Calu3 (cell line): Measurements from ENCODE around the gene SPTB. TPM values are rescaled to one million over a fixed set of nuclear protein-coding genes. Genes with fewer than 3 reads are reported as not detected.

Experiments
- BruUV-seq: library from RNA; stranded (reverse); fragments of 400-500 nt; replicated peaks from 2 replicates; lab custom pipeline; 2021; lab: Mats Ljungman, UMichigan
- CTCF ChIA-PET: fragments of 300-600 bp; sonication (Branson Sonifier 250); formaldehyde crosslinking; loops from one replicate; lab custom pipeline; 2022; ENCODE audit warnings: antibody characterized with exemption; lab: Charles Lee
- DNase-seq: peaks from one replicate; pipeline ENCODE4 v3.0.0; 2022
- H3K27ac Mint-ChIP-seq: one replicate; pipeline ENCODE4 v1.8.0; 2022; ENCODE audit warnings: mixed read lengths; ENCODE audit not compliant: unreplicated experiment
- H3K27me3 Mint-ChIP-seq: one replicate; pipeline ENCODE4 v1.8.0; 2022; ENCODE audit warnings: mixed read lengths; ENCODE audit not compliant: unreplicated experiment
- H3K36me3 Mint-ChIP-seq: one replicate; pipeline ENCODE4 v1.8.0; 2022; ENCODE audit warnings: mild to moderate bottlenecking, moderate library complexity, mixed read lengths; ENCODE audit not compliant: insufficient read depth, unreplicated experiment
- H3K4me1 Mint-ChIP-seq: one replicate; pipeline ENCODE4 v1.8.0; 2022; ENCODE audit warnings: mild to moderate bottlenecking, low read depth, mixed read lengths; ENCODE audit not compliant: unreplicated experiment
- H3K4me3 Mint-ChIP-seq: one replicate; pipeline ENCODE4 v1.8.0; 2022; ENCODE audit warnings: mild to moderate bottlenecking, low read depth, moderate library complexity, mixed read lengths; ENCODE audit not compliant: unreplicated experiment
- H3K9me3 Mint-ChIP-seq: one replicate; pipeline ENCODE4 v1.8.0; 2022; ENCODE audit warnings: low read depth, mixed read lengths; ENCODE audit not compliant: unreplicated experiment
- intact Hi-C: fragments of 100-400 bp; cut with micrococcal nuclease; formaldehyde crosslinking; loops from one replicate; pipeline ENCODE4 v1.10.0; 2022; ENCODE audit not compliant: unreplicated experiment
- total RNA-seq: library from RNA; stranded (reverse); gene quantifications from 2 replicates; pipeline ENCODE4 v1.2.3, GENCODE V29; 2022
- TF ChIP-seq, protein P1 (sequence below): fragments of 200-600 bp; IDR thresholded peaks from one replicate; pipeline ENCODE4 v1.8.0; 2022; ENCODE audit warnings: antibody characterized with exemption; ENCODE audit not compliant: unreplicated experiment

The SPTB gene
- total RNA-seq, 1 experiment from 2014 or later: not detected

DNA sequence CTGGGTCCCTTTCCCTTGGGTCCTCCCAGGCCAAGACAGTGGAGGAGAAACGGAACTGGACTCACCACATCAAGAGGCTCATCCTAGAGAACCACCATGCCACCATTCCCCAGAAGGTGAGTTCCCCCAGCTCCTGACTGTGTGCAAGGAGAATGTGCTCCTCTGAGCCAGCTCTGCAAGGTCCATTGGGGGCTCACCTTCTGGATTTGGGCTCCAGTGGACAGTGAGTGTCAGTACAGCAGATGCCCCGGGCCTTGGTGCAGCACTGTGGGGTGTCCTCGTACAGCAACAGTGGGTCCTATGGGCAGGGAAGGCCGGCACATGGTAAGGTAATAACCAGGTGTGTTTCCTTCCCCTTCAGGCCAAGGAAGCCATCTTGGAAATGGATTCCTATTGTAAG is 147.6 kb downstream of the SPTB start:
- H3K4me1 Mint-ChIP-seq: peaks cover 9% of the 10 kb centered on the region
- intact Hi-C loops: no loop called here
- H3K9me3 Mint-ChIP-seq: no peaks in the 10 kb centered on the region
- H3K36me3 Mint-ChIP-seq: peaks cover 23% of the 10 kb centered on the region
- H3K27ac Mint-ChIP-seq: no peak overlapping the region
- H3K27me3 Mint-ChIP-seq: no peaks in the 10 kb centered on the region
- TF ChIP-seq, protein P1, sequence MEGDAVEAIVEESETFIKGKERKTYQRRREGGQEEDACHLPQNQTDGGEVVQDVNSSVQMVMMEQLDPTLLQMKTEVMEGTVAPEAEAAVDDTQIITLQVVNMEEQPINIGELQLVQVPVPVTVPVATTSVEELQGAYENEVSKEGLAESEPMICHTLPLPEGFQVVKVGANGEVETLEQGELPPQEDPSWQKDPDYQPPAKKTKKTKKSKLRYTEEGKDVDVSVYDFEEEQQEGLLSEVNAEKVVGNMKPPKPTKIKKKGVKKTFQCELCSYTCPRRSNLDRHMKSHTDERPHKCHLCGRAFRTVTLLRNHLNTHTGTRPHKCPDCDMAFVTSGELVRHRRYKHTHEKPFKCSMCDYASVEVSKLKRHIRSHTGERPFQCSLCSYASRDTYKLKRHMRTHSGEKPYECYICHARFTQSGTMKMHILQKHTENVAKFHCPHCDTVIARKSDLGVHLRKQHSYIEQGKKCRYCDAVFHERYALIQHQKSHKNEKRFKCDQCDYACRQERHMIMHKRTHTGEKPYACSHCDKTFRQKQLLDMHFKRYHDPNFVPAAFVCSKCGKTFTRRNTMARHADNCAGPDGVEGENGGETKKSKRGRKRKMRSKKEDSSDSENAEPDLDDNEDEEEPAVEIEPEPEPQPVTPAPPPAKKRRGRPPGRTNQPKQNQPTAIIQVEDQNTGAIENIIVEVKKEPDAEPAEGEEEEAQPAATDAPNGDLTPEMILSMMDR: no peak
- BruUV-seq: no TSS peak
- H3K4me3 Mint-ChIP-seq: no peak overlapping the region
- no peak for DNase-seq
- CTCF ChIA-PET: no interaction called here

DNA sequence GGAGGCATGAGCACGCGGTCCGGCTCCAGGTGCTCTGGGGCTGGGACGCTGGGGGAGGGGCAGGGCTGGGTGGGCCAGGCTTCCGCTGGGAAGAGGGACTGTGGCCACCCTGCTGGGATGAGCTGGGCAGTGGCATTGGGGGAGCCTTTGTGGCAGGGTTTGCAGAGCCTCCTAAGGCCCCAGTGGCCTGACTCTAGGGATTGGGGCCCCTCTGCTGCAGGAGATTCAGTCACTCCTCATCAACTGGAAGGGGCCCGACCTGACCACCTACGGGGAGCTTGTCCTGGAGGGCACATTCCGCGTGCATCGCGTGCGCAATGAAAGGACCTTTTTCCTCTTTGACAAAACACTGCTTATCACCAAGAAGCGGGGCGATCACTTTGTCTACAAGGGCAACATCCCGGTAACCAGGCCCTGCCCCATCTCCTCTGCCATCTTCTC is 148.5 kb downstream of the SPTB start:
- DNase-seq: no peak
- peaks cover 27% of the 10 kb centered on the region for H3K36me3 Mint-ChIP-seq
- no peaks in the 10 kb centered on the region for H3K9me3 Mint-ChIP-seq
- BruUV-seq: no TSS peak
- intact Hi-C loops: no loop called here
- no peak overlapping the region for H3K4me3 Mint-ChIP-seq
- peaks cover 12% of the 10 kb centered on the region for H3K4me1 Mint-ChIP-seq
- no peaks in the 10 kb centered on the region for H3K27me3 Mint-ChIP-seq
- CTCF ChIA-PET: no interaction called here
- TF ChIP-seq, protein P1: no peak
- no peak overlapping the region for H3K27ac Mint-ChIP-seq

DNA sequence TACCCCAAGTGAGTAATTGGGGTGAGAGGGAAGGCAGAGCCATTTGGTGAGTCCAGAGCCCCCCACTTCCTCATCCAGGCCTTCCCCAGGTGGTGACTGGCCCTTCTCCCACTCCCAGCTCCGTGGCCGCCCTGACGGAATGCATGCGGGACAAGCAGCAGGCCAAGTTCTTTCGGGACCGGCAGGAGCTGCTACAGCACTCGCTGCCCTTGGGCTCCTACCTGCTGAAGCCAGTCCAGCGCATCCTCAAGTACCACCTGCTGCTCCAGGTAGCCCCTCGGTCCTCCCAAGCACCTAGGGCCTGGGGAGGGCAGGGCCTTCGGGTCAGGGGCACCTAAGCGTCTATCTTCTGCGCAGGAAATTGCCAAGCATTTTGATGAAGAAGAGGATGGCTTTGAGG is 149.0 kb downstream of the SPTB start:
- intact Hi-C loops: no loop called here
- Mint-ChIP-seq H3K27me3 (no peaks in the 10 kb centered on the region), H3K36me3 (peaks cover 27% of the 10 kb centered on the region), H3K4me1 (peaks cover 17% of the 10 kb centered on the region), H3K4me3 (no peak overlapping the region), H3K27ac (no peak overlapping the region), H3K9me3 (no peaks in the 10 kb centered on the region)
- TF ChIP-seq, protein P1: no peak
- CTCF ChIA-PET: no interaction called here
- no peak for DNase-seq
- no TSS peak for BruUV-seq

DNA sequence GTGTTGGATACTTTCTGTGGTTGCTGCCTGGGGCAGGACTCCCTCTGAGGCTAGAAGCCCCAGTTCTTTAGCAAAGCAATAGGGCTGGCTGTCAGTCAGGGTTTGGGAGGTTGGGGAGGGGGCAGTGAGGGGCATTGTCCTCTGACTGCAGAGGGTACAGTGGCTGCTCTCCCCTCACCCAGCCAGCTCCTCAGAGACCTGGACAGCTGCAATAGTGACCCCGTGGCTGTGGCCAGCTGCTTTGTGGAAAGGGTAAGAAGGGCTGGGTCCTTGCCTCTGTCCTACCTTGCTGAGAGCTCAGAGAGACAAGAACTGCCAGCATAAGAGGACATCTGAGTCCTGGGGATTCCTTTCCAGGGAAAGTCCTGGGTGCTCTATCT is 149.7 kb downstream of the SPTB start:
- peaks cover 22% of the 10 kb centered on the region for H3K36me3 Mint-ChIP-seq
- no TSS peak for BruUV-seq
- no peak overlapping the region for H3K4me3 Mint-ChIP-seq
- intact Hi-C loops: no loop called here
- CTCF ChIA-PET: no interaction called here
- peaks cover 23% of the 10 kb centered on the region for H3K4me1 Mint-ChIP-seq
- no peaks in the 10 kb centered on the region for H3K9me3 Mint-ChIP-seq
- H3K27me3 Mint-ChIP-seq: no peaks in the 10 kb centered on the region
- no peak for DNase-seq
- no peak overlapping the region for H3K27ac Mint-ChIP-seq
- TF ChIP-seq, protein P1: no peak
